Colonic mucosa (tissue), 4 donors: ENCODE results near the gene TBX1. TPM values are rescaled to one million over a fixed set of nuclear protein-coding genes. Genes with fewer than 3 reads are reported as not detected.
"Not testable (repeated sequence)": the region's sequence is repeated elsewhere in the genome, so short reads cannot be mapped to it uniquely, and the experiment has no call there.

ENCODE experiments used
- DNase-seq: peaks from one replicate; pipeline ENCODE4 v3.0.0-alpha.2; 2020
- H3K27ac ChIP-seq: fragments of 200-600 bp; one replicate; pipeline ENCODE4 v1.8.0; 2021
- H3K27me3 ChIP-seq: fragments of 200-600 bp; one replicate; pipeline ENCODE4 v1.8.0; 2021
- H3K36me3 ChIP-seq: fragments of 200-600 bp; one replicate; pipeline ENCODE4 v1.8.0; 2021
- H3K4me1 ChIP-seq: fragments of 200-600 bp; one replicate; pipeline ENCODE4 v1.8.0; 2021; ENCODE audit warnings: mild to moderate bottlenecking
- H3K4me3 ChIP-seq: fragments of 200-600 bp; one replicate; pipeline ENCODE4 v1.8.0; 2021
- H3K9ac ChIP-seq, 2 donors: one replicate each; pipeline ENCODE4 v1.7.0; 2013; ENCODE audit warnings: control low read depth in 2 of 2, low read depth in 2 of 2, low read length in 2 of 2
- H3K9me3 ChIP-seq: fragments of 200-600 bp; one replicate; pipeline ENCODE4 v1.8.0; 2021
- CTCF ChIP-seq: fragments of 200-600 bp; IDR thresholded peaks from one replicate; pipeline ENCODE4 v1.8.0; 2022; ENCODE audit warnings: antibody characterized with exemption, mild to moderate bottlenecking
- intact Hi-C: fragments of 100-400 bp; cut with DNase I; formaldehyde crosslinking; loops from one replicate; pipeline ENCODE4 v1.14.1; 2022
- total RNA-seq, 2 donors: library from RNA; stranded (reverse); fragmentation: NEBNext Ultra II Directional in 1 of 2; extraction: Animal tissue kit (Norgen Biotek cat#: 25700) in 1 of 2; gene quantifications; one replicate each; pipeline ENCODE4 v1.2.1, GENCODE V29; 2021
- donor health status: healthy.
- donor health status: DM: no; HTN: no; CAD: no.
- donor health status: DM: no; HTN: no; CAD: no.

Gene TBX1
- total RNA-seq, 2 donors from 2014 or later = 0.80 to 1.9 TPM

- DNase-seq = no peak
- TF ChIP-seq CTCF = no peak
Measured at GRCh38 chr22:19773470-19774040, 13.0 kb downstream of the TBX1 start.

GRCh38 chr22:19774628-19775027 is 14.1 kb downstream of the TBX1 start:
- DNase-seq = no peak
- H3K27me3 ChIP-seq = peaks cover 12% of the 10 kb centered on the region

More at GRCh38 chr22:19773470-19774040, 13.0 kb downstream of the TBX1 start:
- Histone ChIP-seq H3K36me3 (no peaks in the 10 kb centered on the region), H3K9ac (no peak overlapping the region), H3K9me3 (no peaks in the 10 kb centered on the region), H3K27ac (no peak overlapping the region), H3K4me1 (no peaks in the 10 kb centered on the region), H3K4me3 (no peak overlapping the region), H3K27me3 (peaks cover 22% of the 10 kb centered on the region)
- intact Hi-C loops = no loop called here

GRCh38 chr22:19775496-19776325 is 15.1 kb downstream of the TBX1 start:
- H3K4me3 ChIP-seq = no peak overlapping the region
- H3K4me1 ChIP-seq = no peaks in the 10 kb centered on the region
- DNase-seq = no peak
- H3K27ac ChIP-seq = no peak overlapping the region
- TF ChIP-seq CTCF = no peak
- intact Hi-C loops = no loop called here
- peaks cover 3% of the 10 kb centered on the region for H3K27me3 ChIP-seq
- H3K36me3 ChIP-seq = no peaks in the 10 kb centered on the region
- no peaks in the 10 kb centered on the region for H3K9me3 ChIP-seq
- no peak overlapping the region for H3K9ac ChIP-seq

More at GRCh38 chr22:19774628-19775027, 14.1 kb downstream of the TBX1 start:
- Histone ChIP-seq H3K27ac (no peak overlapping the region), H3K9me3 (no peaks in the 10 kb centered on the region), H3K36me3 (no peaks in the 10 kb centered on the region), H3K4me3 (no peak overlapping the region), H3K9ac (no peak overlapping the region), H3K4me1 (no peaks in the 10 kb centered on the region)
- intact Hi-C loops = no loop called here
- TF ChIP-seq CTCF = no peak

GRCh38 chr22:19776433-19777031 is 16.0 kb downstream of the TBX1 start:
- Histone ChIP-seq H3K9ac (no peak overlapping the region), H3K4me3 (no peak overlapping the region), H3K9me3 (no peaks in the 10 kb centered on the region), H3K27me3 (no peaks in the 10 kb centered on the region), H3K4me1 (no peaks in the 10 kb centered on the region), H3K27ac (no peak overlapping the region), H3K36me3 (no peaks in the 10 kb centered on the region)
- intact Hi-C loops = no loop called here
- DNase-seq = no peak
- TF ChIP-seq CTCF = no peak

- H3K27me3 ChIP-seq, intact Hi-C loops: not testable (repeated sequence)
Measured at GRCh38 chr22:19777192-19777591, 16.6 kb downstream of the TBX1 start.

More at GRCh38 chr22:19777192-19777591, 16.6 kb downstream of the TBX1 start:
- not testable (repeated sequence) for H3K27ac ChIP-seq, DNase-seq, H3K36me3 ChIP-seq, H3K9me3 ChIP-seq, H3K9ac ChIP-seq, H3K4me3 ChIP-seq, H3K4me1 ChIP-seq
